Natural killer cell (primary cell): ENCODE data around the gene ISG15. TPM values are rescaled to one million over a fixed set of nuclear protein-coding genes. Genes with fewer than 3 reads are reported as not detected.
A peak's percentile ranks its signal among the peaks of the same experiment; 100 is the strongest.

ENCODE experiments used
- ATAC-seq, 3 donors: fragments of 150-1000 bp in 2 of 3; fragments of 200-7000 bp in 1 of 3; cut with Tn5 transposase; 1 replicate in 1 of 3; 2 replicates in 2 of 3; pipeline ENCODE4 v1.10.0; 2021; ENCODE audit warnings: mild to moderate bottlenecking in 2 of 3, moderate library complexity in 2 of 3
- DNase-seq, 2 donors: peaks; one replicate each; pipeline versions ENCODE4 v3.0.0 to v3.0.0-alpha.2; 2013 to 2021; ENCODE audit warnings: mixed read lengths in 1 of 2
- H3K27ac ChIP-seq: one replicate; pipeline ENCODE4 v1.5.1; 2013; ENCODE audit warnings: mild to moderate bottlenecking, low read length
- H3K27me3 ChIP-seq: one replicate; pipeline ENCODE4 v1.6.1; 2013; ENCODE audit warnings: low read length; ENCODE audit not compliant: control insufficient read depth, insufficient read depth
- H3K36me3 ChIP-seq: one replicate; pipeline ENCODE4 v1.6.1; 2013; ENCODE audit warnings: low read length; ENCODE audit not compliant: control insufficient read depth, insufficient read depth
- H3K4me1 ChIP-seq: one replicate; pipeline ENCODE4 v1.6.1; 2013; ENCODE audit warnings: low read length; ENCODE audit not compliant: control insufficient read depth, insufficient read depth
- H3K4me3 ChIP-seq: one replicate; pipeline ENCODE4 v1.5.1; 2013; ENCODE audit warnings: low read length
- H3K9me3 ChIP-seq: one replicate; pipeline ENCODE4 v1.6.1; 2013; ENCODE audit warnings: low read length; ENCODE audit not compliant: control insufficient read depth, insufficient read depth
- H3K27ac Mint-ChIP-seq, 2 donors: one replicate each; pipeline ENCODE4 v1.8.0; 2022; ENCODE audit warnings: mild to moderate bottlenecking in 2 of 2, mixed read lengths in 2 of 2, moderate library complexity in 1 of 2
- H3K27me3 Mint-ChIP-seq, 2 donors: one replicate each; pipeline ENCODE4 v1.8.0; 2022; ENCODE audit warnings: low read depth in 2 of 2, mixed read lengths in 2 of 2
- H3K36me3 Mint-ChIP-seq: one replicate; pipeline ENCODE4 v1.8.0; 2022; ENCODE audit warnings: mixed read lengths
- H3K4me1 Mint-ChIP-seq, 2 donors: one replicate each; pipeline ENCODE4 v1.8.0; 2022; ENCODE audit warnings: mixed read lengths in 2 of 2
- H3K4me3 Mint-ChIP-seq: one replicate; pipeline ENCODE4 v1.8.0; 2022; ENCODE audit warnings: mild to moderate bottlenecking, moderate library complexity, mixed read lengths
- H3K9me3 Mint-ChIP-seq, 2 donors: one replicate each; pipeline ENCODE4 v1.8.0; 2022; ENCODE audit warnings: mixed read lengths in 2 of 2
- WGBS: methylation state at CpG from one replicate; pipeline ENCODE4 v1.1.7; 2013; ENCODE audit warnings: missing lambda C conversion rate; ENCODE audit not compliant: insufficient coverage; 5-methylcytosine and 5-hydroxymethylcytosine counted together
- intact Hi-C: fragments of 100-400 bp; cut with micrococcal nuclease; formaldehyde crosslinking; loops from one replicate; pipeline ENCODE4 v1.14.2; 2022
- total RNA-seq, 4 donors: library from RNA; stranded (reverse); fragments of 120-200 nt in 1 of 4; gene quantifications; one replicate each; pipeline versions ENCODE4 v1.2.3 to v1.2.4, GENCODE V29; 2013 to 2022
- TF ChIP-seq, protein P1 (sequence below): fragments of 200-600 bp; IDR thresholded peaks from one replicate; pipeline ENCODE4 v1.8.0; 2022; ENCODE audit warnings: antibody characterized with exemption

Gene ISG15
- total RNA-seq, 3 donors from 2014 or later (not counting 1 experiment from before 2014, with no cell fraction given) = 17.0 to 56.9 (median 50.2) TPM

DNA sequence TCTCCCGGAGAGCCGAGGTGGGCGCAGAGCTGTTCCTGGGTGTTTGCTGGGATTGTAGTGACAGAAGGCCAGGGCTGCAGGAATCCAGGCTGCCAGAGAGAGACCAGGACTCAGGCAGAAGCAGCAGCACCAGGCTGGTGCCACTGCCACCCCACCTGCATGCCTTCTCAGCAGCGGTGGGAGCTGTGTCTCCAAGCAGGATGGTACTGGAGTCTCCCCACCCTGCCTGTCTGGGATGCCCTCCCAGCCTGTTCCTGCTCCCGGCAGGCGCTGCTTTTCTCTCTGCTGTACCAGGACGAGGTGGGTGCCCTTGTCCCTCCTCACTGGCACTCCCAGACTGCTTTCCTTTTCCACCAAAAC is 8.9 kb upstream of the ISG15 start:
- H3K4me3 ChIP-seq = no peak overlapping the region
- peaks cover 11 to 31% of the 10 kb centered on the region in 2 donors for H3K27me3 Mint-ChIP-seq
- peak overlapping the region; percentile 65 for H3K4me3 Mint-ChIP-seq
- TF ChIP-seq, protein P1, sequence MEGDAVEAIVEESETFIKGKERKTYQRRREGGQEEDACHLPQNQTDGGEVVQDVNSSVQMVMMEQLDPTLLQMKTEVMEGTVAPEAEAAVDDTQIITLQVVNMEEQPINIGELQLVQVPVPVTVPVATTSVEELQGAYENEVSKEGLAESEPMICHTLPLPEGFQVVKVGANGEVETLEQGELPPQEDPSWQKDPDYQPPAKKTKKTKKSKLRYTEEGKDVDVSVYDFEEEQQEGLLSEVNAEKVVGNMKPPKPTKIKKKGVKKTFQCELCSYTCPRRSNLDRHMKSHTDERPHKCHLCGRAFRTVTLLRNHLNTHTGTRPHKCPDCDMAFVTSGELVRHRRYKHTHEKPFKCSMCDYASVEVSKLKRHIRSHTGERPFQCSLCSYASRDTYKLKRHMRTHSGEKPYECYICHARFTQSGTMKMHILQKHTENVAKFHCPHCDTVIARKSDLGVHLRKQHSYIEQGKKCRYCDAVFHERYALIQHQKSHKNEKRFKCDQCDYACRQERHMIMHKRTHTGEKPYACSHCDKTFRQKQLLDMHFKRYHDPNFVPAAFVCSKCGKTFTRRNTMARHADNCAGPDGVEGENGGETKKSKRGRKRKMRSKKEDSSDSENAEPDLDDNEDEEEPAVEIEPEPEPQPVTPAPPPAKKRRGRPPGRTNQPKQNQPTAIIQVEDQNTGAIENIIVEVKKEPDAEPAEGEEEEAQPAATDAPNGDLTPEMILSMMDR = no peak
- no peaks in the 10 kb centered on the region for H3K9me3 ChIP-seq
- ATAC-seq (no peak), DNase-seq (no peak)
- no peaks in the 10 kb centered on the region for H3K36me3 Mint-ChIP-seq
- H3K9me3 Mint-ChIP-seq = no peaks in the 10 kb centered on the region
- no peaks in the 10 kb centered on the region for H3K36me3 ChIP-seq
- H3K27ac Mint-ChIP-seq = peak overlapping the region; percentile 43 to 78
- H3K27ac ChIP-seq = no peak overlapping the region
- intact Hi-C loops = no loop called here
- H3K27me3 ChIP-seq = peaks cover 27% of the 10 kb centered on the region
- peaks cover 46% of the 10 kb centered on the region for H3K4me1 ChIP-seq
- peaks cover 20 to 23% of the 10 kb centered on the region in 2 donors for H3K4me1 Mint-ChIP-seq
- WGBS = 55% methylated on average over 7 of the region's 7 CpGs

DNA sequence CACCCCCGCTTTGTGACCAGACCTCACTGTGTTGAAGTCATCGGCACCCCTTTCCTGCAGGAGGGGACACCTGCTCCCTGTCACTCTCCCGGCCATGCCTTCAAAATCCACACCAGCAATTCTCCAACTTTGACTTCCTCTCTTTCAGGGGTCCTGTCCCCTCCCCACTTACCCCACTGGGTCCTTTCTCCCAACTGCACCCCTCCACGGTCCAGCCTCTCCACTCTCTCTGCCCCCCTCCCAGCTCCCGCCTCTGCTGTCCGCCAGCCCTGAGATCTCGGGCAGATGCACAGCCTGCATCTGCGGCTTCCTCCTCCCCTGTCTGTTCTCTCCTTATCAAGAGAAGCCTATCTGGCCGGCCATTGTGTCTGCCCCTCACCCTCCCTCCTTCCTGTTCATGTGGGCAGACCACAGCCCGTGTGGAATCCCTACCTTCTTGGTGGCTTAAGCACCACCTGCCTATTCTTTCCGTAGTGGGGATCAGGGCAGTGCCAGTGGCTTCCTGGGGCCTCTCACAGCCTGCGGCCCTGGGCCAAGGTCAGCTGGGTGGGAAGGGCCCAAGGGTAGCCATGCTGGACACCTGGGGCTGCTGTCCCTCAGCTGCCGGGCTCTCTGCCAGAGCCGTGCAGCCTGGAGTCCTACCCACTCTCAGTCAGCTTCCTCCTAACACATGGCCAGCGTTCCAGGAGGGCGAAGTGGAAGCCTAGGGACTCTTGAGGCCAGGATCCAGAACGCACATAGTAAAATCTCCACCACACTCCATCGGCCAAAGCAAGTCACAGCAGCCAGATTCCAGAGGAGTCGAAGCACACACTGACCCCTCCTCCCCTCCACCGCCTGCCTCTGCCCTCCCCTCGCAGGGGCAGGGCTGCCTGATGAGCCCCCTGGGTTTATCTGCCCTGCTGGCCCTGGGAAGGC is 8.3 kb upstream of the ISG15 start:
- TF ChIP-seq, protein P1 = no peak
- H3K27me3 ChIP-seq = peaks cover 25% of the 10 kb centered on the region

DNA sequence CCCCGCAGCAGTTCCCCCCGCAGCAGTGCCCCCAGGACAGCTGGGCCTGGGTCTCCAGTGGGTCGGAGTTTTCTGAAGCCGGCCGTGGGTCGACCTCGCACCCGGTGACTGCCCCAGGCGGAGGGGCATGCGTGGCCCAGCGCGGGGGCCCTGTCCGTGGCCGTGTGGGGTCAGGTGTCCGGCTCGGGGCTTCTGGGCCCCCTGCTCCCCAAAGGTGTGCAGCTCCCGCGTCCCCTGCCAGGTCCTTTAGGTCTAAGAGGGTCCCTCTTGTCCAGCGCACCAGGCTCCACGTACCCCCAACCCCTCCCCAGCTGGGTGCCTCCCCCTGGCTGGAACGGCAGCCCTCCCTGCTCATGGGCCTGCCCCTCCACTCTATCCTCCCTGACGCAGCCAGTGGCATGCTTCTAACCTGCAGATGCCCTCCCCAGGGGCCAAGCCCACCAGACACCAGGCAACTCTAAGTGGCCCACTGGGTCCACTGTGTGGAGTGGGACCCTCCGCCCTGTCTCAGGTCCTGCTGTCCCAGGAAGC is 7.5 kb upstream of the ISG15 start:
- no peak overlapping the region for H3K4me3 Mint-ChIP-seq
- Histone ChIP-seq H3K4me3 (no peak overlapping the region), H3K4me1 (peaks cover 45% of the 10 kb centered on the region), H3K27me3 (peaks cover 21% of the 10 kb centered on the region), H3K36me3 (no peaks in the 10 kb centered on the region), H3K27ac (no peak overlapping the region), H3K9me3 (no peaks in the 10 kb centered on the region)
- H3K36me3 Mint-ChIP-seq = no peaks in the 10 kb centered on the region
- H3K27me3 Mint-ChIP-seq = peaks cover 11 to 29% of the 10 kb centered on the region in 2 donors
- intact Hi-C loops = no loop called here
- H3K9me3 Mint-ChIP-seq = no peaks in the 10 kb centered on the region
- ATAC-seq (no peak), DNase-seq (no peak)
- WGBS = 87% methylated on average over 23 of the region's 23 CpGs
- H3K4me1 Mint-ChIP-seq = peaks cover 17 to 19% of the 10 kb centered on the region in 2 donors
- H3K27ac Mint-ChIP-seq = no peak overlapping the region
- TF ChIP-seq, protein P1 = no peak

More for the DNA sequence above, 8.3 kb upstream of the ISG15 start:
- 12% methylated on average over 21 of the region's 21 CpGs for WGBS
- Histone ChIP-seq H3K4me1 (peaks cover 49% of the 10 kb centered on the region), H3K27ac (no peak overlapping the region), H3K4me3 (no peak overlapping the region), H3K36me3 (no peaks in the 10 kb centered on the region), H3K9me3 (no peaks in the 10 kb centered on the region)
- DNase-seq (no peak), ATAC-seq (peak; percentile 2 to 8 (median 4))
- Mint-ChIP-seq H3K36me3 (no peaks in the 10 kb centered on the region), H3K27ac (peak overlapping the region; percentile 43 to 78), H3K9me3 (no peaks in the 10 kb centered on the region), H3K27me3 (peaks cover 11 to 31% of the 10 kb centered on the region in 2 donors), H3K4me3 (peak overlapping the region; percentile 68), H3K4me1 (peaks cover 20 to 23% of the 10 kb centered on the region in 2 donors)
- intact Hi-C loops = no loop called here
